ENCODE measurements around the gene SACM1L.
"Not testable (repeated sequence)": the region's sequence is repeated elsewhere in the genome, so short reads cannot be mapped to it uniquely, and the experiment has no call there.

SACM1L gene

DNA sequence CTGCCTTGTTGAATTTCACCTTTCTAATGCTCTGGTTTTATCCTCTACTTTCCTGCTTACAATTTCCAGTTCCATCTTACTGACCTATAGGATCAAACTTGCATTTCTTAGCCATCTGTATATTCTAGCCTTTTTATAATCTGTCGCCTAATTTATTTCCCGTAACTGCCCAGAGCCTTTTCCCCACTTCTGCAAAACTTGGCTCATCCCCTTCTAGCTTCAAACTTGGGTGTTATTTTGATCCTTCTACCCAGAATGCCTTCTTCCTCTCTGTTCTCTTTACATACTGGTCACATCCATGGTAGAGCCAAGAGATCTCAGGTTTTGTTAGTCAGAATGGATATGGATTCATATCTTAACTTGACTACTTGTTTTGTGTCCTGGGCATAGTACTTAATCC is 2.6 kb downstream of the SACM1L start:
- no peak for DNase-seq (ENCODE audit: low read depth, low spot score)

- no peak for DNase-seq (ENCODE audit: low read depth, low spot score)
Observed at GRCh38 chr3:45692866-45693265, 3.7 kb downstream of the SACM1L start.

DNA sequence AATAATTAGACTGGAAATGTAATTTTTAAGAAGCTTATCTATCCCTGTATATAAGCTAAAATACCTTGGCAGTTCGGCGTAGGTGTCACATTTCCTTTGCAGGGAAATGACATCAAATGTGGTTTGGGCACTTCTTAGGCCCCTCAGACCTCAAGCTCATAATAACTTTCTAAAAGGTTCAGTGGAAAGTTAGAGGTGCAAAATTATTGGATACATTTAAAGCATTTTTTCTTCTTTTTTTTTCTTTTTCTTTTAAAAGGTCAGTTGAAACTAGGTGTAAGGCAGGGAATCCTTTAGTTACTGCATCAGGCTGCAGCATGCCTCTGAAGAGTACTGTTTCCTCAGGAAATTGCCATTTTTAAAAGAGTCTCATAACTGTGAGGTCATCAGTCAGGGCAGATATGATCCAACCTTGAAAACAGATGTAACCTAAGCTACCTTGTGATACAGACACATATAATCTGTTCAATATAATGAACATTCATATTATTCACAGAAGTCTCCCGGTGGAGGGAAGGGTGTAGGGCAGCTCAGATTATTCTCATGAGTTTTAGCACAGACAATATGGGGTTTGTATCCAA is 4.8 kb downstream of the SACM1L start:
- DNase-seq (ENCODE audit: low read depth, low spot score) = no peak

GRCh38 chr3:45695166-45695565 is 6.0 kb downstream of the SACM1L start:
- not testable (repeated sequence) for DNase-seq (ENCODE audit: low read depth, low spot score)

DNA sequence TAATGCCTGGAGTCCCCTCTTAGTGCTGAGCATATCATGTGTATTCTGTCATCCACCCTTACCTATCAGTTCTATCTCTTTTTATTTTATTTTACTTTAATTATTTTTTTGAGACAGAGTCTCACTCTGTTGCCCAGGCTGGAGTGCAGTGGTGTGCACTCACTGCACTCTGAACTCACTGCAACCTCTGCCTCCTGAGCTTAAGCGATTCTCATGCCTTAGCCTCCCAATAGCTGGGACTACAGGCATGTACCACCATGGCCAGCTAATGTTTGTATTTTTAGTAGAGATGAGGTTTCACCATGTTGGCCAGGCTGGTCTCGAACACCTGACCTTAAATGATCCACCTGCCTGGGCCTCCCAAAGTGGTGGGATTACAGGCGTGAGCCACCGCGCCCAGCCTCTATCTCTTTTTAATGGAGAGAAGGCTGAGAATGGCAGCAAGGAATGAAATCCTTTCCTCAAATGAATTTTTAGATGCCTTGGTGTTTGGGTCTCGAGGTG is 11.4 kb downstream of the SACM1L start:
- no peak for DNase-seq (ENCODE audit: low read depth, low spot score)

- no peak for DNase-seq (ENCODE audit: low read depth, low spot score)
Observed at GRCh38 chr3:45701172-45701867, 12.1 kb downstream of the SACM1L start.

- no peak for DNase-seq (ENCODE audit: low read depth, low spot score)
Observed at GRCh38 chr3:45704301-45704943, 15.2 kb downstream of the SACM1L start.

GRCh38 chr3:45705839-45706808 is 16.9 kb downstream of the SACM1L start:
- no peak for DNase-seq (ENCODE audit: low read depth, low spot score)

GRCh38 chr3:45711931-45712330 is 22.7 kb downstream of the SACM1L start:
- DNase-seq (ENCODE audit: low read depth, low spot score) = no peak

- DNase-seq (ENCODE audit: low read depth, low spot score) = no peak
Observed at GRCh38 chr3:45712434-45713110, 23.4 kb downstream of the SACM1L start.

- no peak for DNase-seq (ENCODE audit: low read depth, low spot score)
Observed at GRCh38 chr3:45715945-45716344, 26.7 kb downstream of the SACM1L start.

- no peak for DNase-seq (ENCODE audit: low read depth, low spot score)
Observed at GRCh38 chr3:45716790-45717336, 27.7 kb downstream of the SACM1L start.

- no peak for DNase-seq (ENCODE audit: low read depth, low spot score)
Observed at GRCh38 chr3:45719655-45720487, 30.7 kb downstream of the SACM1L start.

- no peak for DNase-seq (ENCODE audit: low read depth, low spot score)
Observed at GRCh38 chr3:45724911-45725310, 35.7 kb downstream of the SACM1L start.

GRCh38 chr3:45729614-45730013 is 40.4 kb downstream of the SACM1L start:
- DNase-seq (ENCODE audit: low read depth, low spot score) = no peak

- DNase-seq (ENCODE audit: low read depth, low spot score) = no peak
Observed at GRCh38 chr3:45730409-45731154, 41.4 kb downstream of the SACM1L start.

DNA sequence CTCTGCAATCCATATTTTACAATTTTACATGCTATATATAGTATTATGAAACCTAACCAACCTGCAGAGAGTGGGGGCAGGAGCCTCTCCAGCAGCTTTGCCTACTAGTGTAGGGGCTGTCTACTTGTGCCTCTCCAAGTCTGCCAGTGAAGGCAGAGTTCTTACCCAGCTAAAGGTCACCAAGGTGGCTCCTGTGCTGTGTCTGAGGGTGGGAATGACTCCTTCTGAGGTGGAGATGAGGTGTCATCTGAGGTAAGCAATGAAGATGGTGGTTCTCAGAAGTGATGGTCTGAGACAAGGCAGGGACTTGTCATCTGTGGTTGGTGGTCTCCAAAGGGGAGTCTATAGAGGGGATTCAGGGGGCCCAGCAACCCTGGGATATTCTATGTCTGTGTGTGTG is 47.5 kb downstream of the SACM1L start:
- DNase-seq (ENCODE audit: low read depth, low spot score) = no peak

GRCh38 chr3:45737234-45737633 is 48.0 kb downstream of the SACM1L start:
- no peak for DNase-seq (ENCODE audit: low read depth, low spot score)

GRCh38 chr3:45739991-45740390 is 50.8 kb downstream of the SACM1L start:
- no peak for DNase-seq (ENCODE audit: low read depth, low spot score)

All from smooth muscle cell of the brain vasculature (primary cell).